Gastroesophageal sphincter (tissue), 3 donors: ENCODE data around the gene EVC.

ENCODE experiments used
- CTCF ChIP-seq, 4 experiments: fragments of 200-600 bp in 2 of 4; fragments of 450-650 bp in 2 of 4; sonication (generic) in 1 of 4; IDR thresholded peaks; one replicate each; pipeline ENCODE4 v1.5.1; 2017 to 2019; ENCODE audit warnings: antibody characterized with exemption in 4 of 4, mild to moderate bottlenecking in 2 of 4, moderate library complexity in 2 of 4
- EP300 ChIP-seq: sonication (generic); formaldehyde crosslinking; IDR thresholded peaks from one replicate; pipeline ENCODE4 v1.6.1; 2017; ENCODE audit warnings: antibody characterized with exemption, mild to moderate bottlenecking
- POLR2A ChIP-seq, 2 donors: fragments of 450-650 bp; IDR thresholded peaks; one replicate each; pipeline ENCODE4 v1.6.1; 2017; ENCODE audit warnings: antibody characterized with exemption in 2 of 2, mild to moderate bottlenecking in 2 of 2, moderate library complexity in 1 of 2
- POLR2AphosphoS5 ChIP-seq: sonication (generic); formaldehyde crosslinking; IDR thresholded peaks from one replicate; pipeline ENCODE4 v1.6.1; 2017; ENCODE audit warnings: antibody characterized with exemption

GRCh38 chr4:5738061-5738460 is 27.1 kb downstream of the EVC start:
- TF ChIP-seq CTCF (IDR thresholded peaks at IDR 0.05) (no peak), EP300 (no peak), POLR2A (IDR thresholded peaks at IDR 0.05) (no peak), POLR2AphosphoS5 (no peak)
